Esophagus mucosa (tissue), 1 donor: ENCODE results near the gene PNLIP. TPM values are rescaled to one million over a fixed set of nuclear protein-coding genes. Genes with fewer than 3 reads are reported as not detected.

Experiments used
- total RNA-seq: library from RNA; stranded (reverse); gene quantifications from one replicate; pipeline ENCODE4 v1.2.4, GENCODE V29; 2023
- donor health status: DM: yes; HTN: yes; CAD: no.

The PNLIP gene
- total RNA-seq, 1 donor from 2014 or later = not detected

Other genes starting within 250 kb of the PNLIP start
- gene CCDC172, start 221.5 kb upstream of the PNLIP start, total RNA-seq = not detected
- gene PNLIPRP3, start 118.1 kb upstream of the PNLIP start, total RNA-seq = 1.2 TPM
- gene PNLIPRP1, start 45.0 kb downstream of the PNLIP start, total RNA-seq = not detected
- not detected for gene PNLIPRP2, start 75.0 kb downstream of the PNLIP start, total RNA-seq
- gene HSPA12A, start 196.6 kb downstream of the PNLIP start, total RNA-seq = 3.9 TPM